ENCODE measurements around the gene ZNF521.
"Not testable (repeated sequence)": the region's sequence is repeated elsewhere in the genome, so short reads cannot be mapped to it uniquely, and the experiment has no call there.

ZNF521 gene

DNA sequence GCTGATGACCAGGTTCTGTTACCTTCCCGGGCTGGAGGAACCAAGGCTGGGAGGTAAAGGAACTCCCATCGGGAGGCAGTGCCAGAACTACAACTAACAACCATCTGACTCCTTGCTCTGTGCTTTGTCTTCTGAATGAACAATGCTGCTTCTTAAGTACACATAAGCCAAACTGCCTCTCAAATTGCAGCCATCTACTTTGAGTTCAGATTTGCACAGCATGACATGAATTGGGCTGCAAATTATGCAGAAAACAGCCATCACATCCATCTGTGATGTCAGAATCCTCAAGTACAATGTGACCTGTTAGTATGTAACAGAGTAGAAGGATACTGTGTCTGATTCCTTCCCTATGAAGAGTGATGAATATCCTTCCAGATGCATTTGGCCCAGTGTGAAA is 290.6 kb downstream of the ZNF521 start:
- no peak for DNase-seq

DNA sequence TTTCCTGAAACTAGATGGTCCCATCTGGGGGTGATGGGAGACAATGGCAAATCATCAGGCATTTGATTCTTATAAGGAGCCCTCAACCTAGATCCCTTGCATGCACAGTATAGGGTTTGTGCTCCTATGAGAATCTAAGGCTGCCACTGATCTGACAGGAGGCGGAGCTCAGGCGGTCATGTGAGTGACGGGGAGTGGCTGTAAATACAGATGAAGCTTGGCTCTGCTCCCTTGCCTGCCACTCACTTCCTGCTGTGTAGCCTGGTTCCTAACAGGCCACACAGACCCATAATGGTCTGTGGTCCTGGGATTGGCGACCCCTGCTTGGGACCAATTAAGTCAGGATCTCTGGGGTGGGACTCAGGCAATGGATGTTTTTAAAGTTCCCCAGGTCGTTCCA is 293.4 kb downstream of the ZNF521 start:
- no peak for DNase-seq

DNA sequence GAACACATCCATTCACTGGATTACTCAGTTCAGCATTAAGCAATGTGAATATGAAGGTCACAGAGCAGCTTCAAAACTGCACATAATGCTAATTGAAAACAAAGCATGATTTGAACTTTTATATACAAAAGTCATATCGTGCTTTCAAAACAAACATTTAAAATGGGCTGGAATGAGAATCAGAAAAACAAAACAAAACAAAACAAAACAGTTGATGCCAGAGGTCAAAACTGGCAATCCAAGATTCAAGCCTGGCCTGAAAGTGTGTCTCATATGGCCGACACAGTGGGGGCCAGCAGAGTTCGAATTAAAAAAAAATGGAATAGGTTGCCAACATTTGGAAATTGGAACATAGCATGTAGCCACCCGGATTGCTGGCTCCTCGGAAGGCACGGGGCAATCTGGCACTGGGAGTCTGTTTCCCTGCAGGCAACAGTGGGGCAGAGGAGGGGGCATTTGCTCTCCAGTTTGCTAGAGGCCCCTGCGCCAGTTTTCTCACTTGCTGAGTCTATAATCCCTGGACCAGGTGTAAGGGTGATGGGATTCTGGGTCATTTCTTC is 294.4 kb downstream of the ZNF521 start:
- no peak for DNase-seq

- DNase-seq: no peak
These were observed 295.5 kb downstream of the ZNF521 start for GRCh38 chr18:25056429-25056828.

DNA sequence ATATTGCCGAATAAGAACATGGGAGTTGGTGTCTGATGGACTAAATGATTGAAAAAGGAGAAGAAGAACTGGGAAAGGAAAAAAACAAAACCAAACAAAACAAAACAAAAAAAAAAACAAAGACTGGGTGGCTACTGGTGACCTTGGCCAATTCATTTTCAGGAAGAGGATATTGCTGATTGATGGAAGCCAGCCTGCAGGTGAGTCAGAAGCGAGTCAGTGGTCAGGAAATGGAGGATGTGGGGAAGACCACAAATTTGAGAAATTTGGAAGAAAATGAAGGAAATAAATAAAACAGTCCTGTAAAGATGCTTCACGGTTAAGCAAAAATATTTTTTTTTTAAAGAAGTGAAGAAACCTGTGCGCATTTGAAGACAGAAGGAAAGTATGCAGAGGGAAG is 296.9 kb downstream of the ZNF521 start:
- no peak for DNase-seq

DNA sequence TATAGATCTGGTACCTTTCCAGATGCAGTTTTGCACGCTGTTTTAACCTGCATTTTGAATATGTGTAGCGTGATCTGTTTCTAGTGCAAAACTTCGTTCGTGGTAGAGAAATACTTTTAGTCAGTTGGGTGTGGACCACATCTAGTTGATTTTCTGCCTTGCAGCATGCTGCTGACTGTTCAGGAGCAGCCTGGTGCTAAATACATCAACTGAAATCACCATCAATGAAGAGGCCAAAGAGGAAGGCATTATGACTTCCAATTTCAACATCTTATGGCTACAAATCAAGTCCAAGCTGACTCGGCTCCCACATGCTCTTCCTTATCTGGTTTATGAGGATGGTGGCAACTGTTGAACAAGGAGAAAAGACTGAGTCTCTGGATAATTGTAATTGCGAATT is 298.5 kb downstream of the ZNF521 start:
- DNase-seq: no peak

GRCh38 chr18:25052511-25052921 is 299.4 kb downstream of the ZNF521 start:
- no peak for DNase-seq

GRCh38 chr18:25050605-25051004 is 301.4 kb downstream of the ZNF521 start:
- DNase-seq: no peak

- no peak for DNase-seq
These were observed 304.0 kb downstream of the ZNF521 start for GRCh38 chr18:25047983-25048382.

- DNase-seq: no peak
These were observed 304.5 kb downstream of the ZNF521 start for GRCh38 chr18:25047421-25047820.

DNA sequence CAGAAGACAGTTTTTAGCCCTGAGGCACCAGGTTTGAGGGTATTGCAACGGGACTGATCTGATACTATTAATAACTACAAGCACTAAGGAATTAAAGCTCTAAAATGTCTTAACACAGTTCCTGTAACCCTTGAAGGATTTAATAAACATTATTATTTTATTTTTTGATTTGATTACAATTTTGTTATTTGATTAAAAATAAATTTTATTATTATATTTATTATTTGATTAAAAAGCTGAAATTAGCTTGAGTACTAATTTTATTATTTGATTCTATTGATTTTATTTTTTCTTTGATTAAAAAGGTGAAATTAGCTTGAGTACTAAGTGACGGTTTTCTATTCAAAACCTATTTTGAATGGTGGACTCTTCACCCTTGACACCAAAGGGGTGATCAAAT is 307.3 kb downstream of the ZNF521 start:
- no peak for DNase-seq

DNA sequence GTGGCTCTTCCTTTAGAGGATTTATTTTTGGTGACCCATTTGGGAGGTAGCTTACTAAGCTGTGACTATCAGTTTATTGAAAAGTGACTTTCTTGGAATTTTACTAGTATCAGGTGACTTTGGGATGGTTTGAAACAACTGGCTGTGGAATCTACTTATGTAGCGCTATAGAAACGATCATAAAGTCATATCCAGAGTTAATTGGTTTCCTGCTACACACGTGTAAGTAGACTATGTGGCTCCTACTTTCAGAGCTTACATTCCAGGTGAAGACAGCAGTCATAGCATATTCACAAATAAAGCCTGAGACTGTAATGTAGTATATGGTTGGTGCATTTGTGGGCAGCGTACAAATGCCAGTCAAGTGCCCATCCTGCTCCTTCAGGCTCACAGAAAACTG is 308.9 kb downstream of the ZNF521 start:
- DNase-seq: no peak

- no peak for DNase-seq
These were observed 309.3 kb downstream of the ZNF521 start for GRCh38 chr18:25042641-25043051.

DNA sequence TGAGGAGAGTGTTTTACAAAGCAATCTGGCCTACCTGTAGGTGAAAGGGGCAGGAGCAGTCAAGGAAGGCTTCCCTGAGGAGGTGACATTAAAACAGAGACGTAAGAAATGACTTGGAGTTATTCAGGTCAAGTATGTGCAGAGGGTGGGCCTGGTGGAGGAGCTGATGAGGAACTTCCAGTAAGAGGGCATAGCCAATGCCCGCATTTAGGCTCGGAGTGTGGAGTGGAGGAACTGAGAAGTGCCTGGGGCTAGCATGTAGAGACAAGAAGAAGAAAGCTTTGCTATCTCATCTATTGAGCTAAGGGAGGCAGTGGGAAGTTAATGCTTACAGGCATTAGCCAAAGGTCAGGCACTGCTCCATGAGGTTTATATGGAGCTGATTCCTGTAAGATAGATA is 312.2 kb downstream of the ZNF521 start:
- DNase-seq: no peak

DNA sequence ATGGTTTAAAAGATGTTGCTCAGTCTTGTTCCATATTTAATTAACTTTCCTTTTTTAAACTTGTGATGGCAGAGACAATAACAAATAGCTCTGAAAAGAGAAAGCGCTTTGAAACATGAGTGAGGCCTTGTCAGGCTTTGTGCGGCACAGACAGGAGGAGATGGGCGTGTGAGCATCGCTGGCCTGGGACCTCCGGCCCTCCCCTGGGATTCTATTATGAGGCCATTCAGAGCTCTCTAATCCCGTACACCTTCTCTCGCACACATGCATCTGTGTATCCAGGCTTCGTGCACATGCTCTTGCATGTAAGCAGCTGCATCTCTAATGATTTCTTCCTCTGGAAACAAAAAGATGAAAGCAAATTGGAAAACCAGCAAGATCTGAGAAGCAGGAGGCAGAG is 313.7 kb downstream of the ZNF521 start:
- no peak for DNase-seq

- no peak for DNase-seq
These were observed 318.1 kb downstream of the ZNF521 start for GRCh38 chr18:25033747-25034471.

- not testable (repeated sequence) for DNase-seq
These were observed 318.8 kb downstream of the ZNF521 start for GRCh38 chr18:25033175-25033574.

DNA sequence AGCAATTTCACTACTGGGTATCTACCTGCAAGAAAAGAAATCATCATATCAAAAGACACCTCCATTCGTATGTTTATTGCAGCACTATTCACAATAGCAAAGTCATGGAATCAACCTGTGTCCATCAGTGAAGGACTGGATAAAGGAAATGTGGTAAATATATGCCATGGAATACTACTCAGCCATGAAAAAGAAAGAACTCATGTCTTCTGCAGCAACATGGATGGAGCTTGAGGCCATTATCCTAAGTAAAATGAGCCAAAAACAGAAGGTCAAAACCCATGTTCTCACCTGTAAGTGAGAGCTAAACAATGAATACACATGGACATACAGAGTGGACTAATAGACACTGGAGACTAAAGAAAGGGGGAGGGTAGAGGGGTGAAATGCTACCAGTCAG is 322.2 kb downstream of the ZNF521 start:
- DNase-seq: no peak

GRCh38 chr18:25019931-25020330 is 332.0 kb downstream of the ZNF521 start:
- DNase-seq: no peak

- DNase-seq: no peak
These were observed 332.7 kb downstream of the ZNF521 start for GRCh38 chr18:25019086-25019860.

DNA sequence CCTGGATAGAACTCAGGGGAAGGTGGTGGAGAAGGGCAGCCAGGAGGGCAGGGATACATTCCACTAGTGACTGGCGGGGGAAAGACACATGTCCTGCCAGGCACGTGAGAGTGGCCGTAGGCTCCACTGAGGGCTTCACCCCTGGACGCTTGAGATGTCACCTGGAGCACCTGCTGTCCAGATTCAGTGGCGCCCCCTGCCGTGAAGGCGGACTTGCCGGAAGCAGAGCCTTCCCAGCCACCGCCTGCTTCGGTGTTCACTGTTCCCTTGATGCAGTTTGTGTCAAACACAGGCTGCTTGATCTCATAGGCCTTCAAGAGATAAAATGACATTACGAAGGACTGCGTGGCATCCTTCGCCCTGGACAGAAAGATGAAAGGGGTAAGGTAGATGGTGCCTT is 335.3 kb downstream of the ZNF521 start:
- DNase-seq: no peak

- DNase-seq: no peak
These were observed 335.8 kb downstream of the ZNF521 start for GRCh38 chr18:25016181-25016580.
